ENCODE results near the gene TRIM33. TPM values are rescaled to one million over a fixed set of nuclear protein-coding genes. Genes with fewer than 3 reads are reported as not detected.

Gene TRIM33
- total and polyA plus RNA-seq, 2 experiments from 2014 or later, result 27.5 to 41.1 TPM

- no peaks in the 10 kb centered on the region for H3K36me3 ChIP-seq (replicated peaks; ENCODE audit: insufficient read depth, low read depth)
- H4K20me1 ChIP-seq (ENCODE audit: insufficient read depth, poor library complexity, severe bottlenecking), result peaks cover 69% of the 10 kb centered on the region
- 82% methylated on average over 2 of the region's 2 CpGs for WGBS (ENCODE audit: low lambda C conversion rate, missing lambda C conversion rate)
- no peak for TF ChIP-seq CTCF (IDR thresholded peaks at IDR 0.05; ENCODE audit: poor library complexity)
- TF ChIP-seq EZH2 (IDR thresholded peaks at IDR 0.05; ENCODE audit: borderline replicate concordance), result no peak
- no peak for TF ChIP-seq EZH2phosphoT487 (IDR thresholded peaks at IDR 0.05; ENCODE audit: low read depth, severe bottlenecking, unreplicated experiment)
- no peaks in the 10 kb centered on the region for H3K9me2 ChIP-seq (replicated peaks; ENCODE audit: insufficient read depth)
- no peak overlapping the region for H2AFZ ChIP-seq
- no peaks in the 10 kb centered on the region for H3K9me3 ChIP-seq (ENCODE audit: low read depth)
- H3K27me3 ChIP-seq, result no peaks in the 10 kb centered on the region
- peaks cover 25% of the 10 kb centered on the region for H3K4me1 ChIP-seq (ENCODE audit: insufficient read depth)
- no peak for DNase-seq (ENCODE audit: low spot score)
- H3K79me2 ChIP-seq, result peaks cover 77% of the 10 kb centered on the region
- no peak overlapping the region for H3K27ac ChIP-seq
- H3K4me3 ChIP-seq, result peak overlapping the region; percentile 32
- peak overlapping the region; percentile 95 for H3K4me2 ChIP-seq
These were observed 2.6 kb downstream of the TRIM33 start for GRCh38 chr1:114508386-114508898.

DNA sequence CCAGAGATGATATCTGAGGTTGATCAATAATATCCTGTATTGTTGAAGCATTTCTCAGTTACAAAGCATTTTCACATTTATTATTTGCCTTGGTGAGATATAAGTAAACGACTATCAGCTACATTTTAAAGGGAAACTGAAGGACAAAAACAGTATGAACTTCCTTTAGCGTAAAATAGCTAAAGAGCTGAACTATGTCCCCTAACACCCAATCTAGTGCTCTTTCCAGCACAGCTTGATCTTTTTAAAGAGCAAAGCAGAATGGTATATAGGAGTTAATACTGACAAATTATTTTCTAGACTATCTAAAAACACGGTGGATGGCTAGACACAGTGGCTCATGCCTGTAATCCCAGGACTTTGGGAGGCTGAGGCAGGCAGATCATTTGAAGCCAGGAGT, 3.5 kb downstream of the TRIM33 start:
- 58% methylated on average over 3 of the region's 3 CpGs for WGBS (ENCODE audit: low lambda C conversion rate, missing lambda C conversion rate)
- H3K27ac ChIP-seq, result no peak overlapping the region
- H3K4me2 ChIP-seq, result peak overlapping the region; percentile 95
- no peak for DNase-seq (ENCODE audit: low spot score)
- H2AFZ ChIP-seq, result no peak overlapping the region
- peaks cover 84% of the 10 kb centered on the region for H3K79me2 ChIP-seq
- H4K20me1 ChIP-seq (ENCODE audit: insufficient read depth, poor library complexity, severe bottlenecking), result peaks cover 78% of the 10 kb centered on the region
- no peaks in the 10 kb centered on the region for H3K36me3 ChIP-seq (replicated peaks; ENCODE audit: insufficient read depth, low read depth)
- TF ChIP-seq EZH2 (IDR thresholded peaks at IDR 0.05; ENCODE audit: borderline replicate concordance) (no peak), CTCF (IDR thresholded peaks at IDR 0.05; ENCODE audit: poor library complexity) (no peak), EZH2phosphoT487 (IDR thresholded peaks at IDR 0.05; ENCODE audit: low read depth, severe bottlenecking, unreplicated experiment) (no peak)
- H3K4me1 ChIP-seq (ENCODE audit: insufficient read depth), result peaks cover 25% of the 10 kb centered on the region
- H3K9me3 ChIP-seq (ENCODE audit: low read depth), result no peaks in the 10 kb centered on the region
- no peaks in the 10 kb centered on the region for H3K9me2 ChIP-seq (replicated peaks; ENCODE audit: insufficient read depth)
- H3K4me3 ChIP-seq, result no peak overlapping the region
- H3K27me3 ChIP-seq, result no peaks in the 10 kb centered on the region

DNA sequence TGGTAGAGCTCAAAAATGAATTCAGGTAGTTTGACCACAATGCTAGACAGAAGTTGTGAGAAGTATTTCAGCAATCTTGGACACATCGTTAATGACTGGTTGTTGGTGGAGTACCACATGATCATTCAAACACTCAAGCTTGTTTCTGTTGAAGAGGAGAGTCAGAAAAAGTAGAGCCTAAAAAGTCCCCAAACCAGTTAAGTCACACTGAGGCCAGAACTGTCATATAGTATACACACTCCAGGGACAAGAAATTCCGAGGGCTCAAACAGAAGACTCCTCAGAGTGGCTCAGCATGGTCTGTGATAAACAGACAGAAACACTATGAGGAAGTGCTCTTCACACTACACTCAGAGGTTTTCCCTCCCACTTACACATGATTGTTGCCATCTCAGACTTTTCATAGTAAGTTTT, 5.8 kb downstream of the TRIM33 start:
- Histone ChIP-seq H3K9me3 (ENCODE audit: low read depth) (no peaks in the 10 kb centered on the region), H4K20me1 (ENCODE audit: insufficient read depth, poor library complexity, severe bottlenecking) (peaks cover 92% of the 10 kb centered on the region), H2AFZ (no peak overlapping the region), H3K4me3 (no peak overlapping the region), H3K27me3 (no peaks in the 10 kb centered on the region), H3K4me1 (ENCODE audit: insufficient read depth) (peaks cover 28% of the 10 kb centered on the region), H3K27ac (no peak overlapping the region), H3K9me2 (replicated peaks; ENCODE audit: insufficient read depth) (no peaks in the 10 kb centered on the region), H3K79me2 (peaks cover 98% of the 10 kb centered on the region), H3K36me3 (replicated peaks; ENCODE audit: insufficient read depth, low read depth) (no peaks in the 10 kb centered on the region), H3K4me2 (peak overlapping the region; percentile 21)
- 71% methylated on average over 2 of the region's 2 CpGs for WGBS (ENCODE audit: low lambda C conversion rate, missing lambda C conversion rate)
- TF ChIP-seq CTCF (IDR thresholded peaks at IDR 0.05; ENCODE audit: poor library complexity) (no peak), EZH2 (IDR thresholded peaks at IDR 0.05; ENCODE audit: borderline replicate concordance) (no peak), EZH2phosphoT487 (IDR thresholded peaks at IDR 0.05; ENCODE audit: low read depth, severe bottlenecking, unreplicated experiment) (no peak)
- DNase-seq (ENCODE audit: low spot score), result peak; percentile 25
